ENCODE measurements around the gene RPS6KB2. TPM values are rescaled to one million over a fixed set of nuclear protein-coding genes. Genes with fewer than 3 reads are reported as not detected.
A peak's percentile ranks its signal among the peaks of the same experiment; 100 is the strongest.

The RPS6KB2 gene
- total and polyA plus RNA-seq, 9 of the 15 experiments (the other 6 are each of a cell fraction or from before 2014, with no cell fraction given) = 0.42 to 122 (median 82.6) TPM

- Histone ChIP-seq H3K9ac (ENCODE audit: insufficient read depth in 1 of 2, low read depth in 2 of 2, low read length in 2 of 2) (peak overlapping the region in 1 of 2 experiments; percentile 65; a peak in 1 of 4 replicates), H3K79me2 (ENCODE audit: control insufficient read depth, insufficient read depth, low read length) (peaks cover 34% of the 10 kb centered on the region), H3K9me3 (replicated peaks; ENCODE audit: control insufficient read depth, insufficient read depth, low read depth, low read length) (no peaks in the 10 kb centered on the region), H4K20me1 (replicated peaks; ENCODE audit: control insufficient read depth, insufficient read depth, low read length) (peaks cover 4% of the 10 kb centered on the region; the same call in 1 of the 2 replicates), H3K27me3 (ENCODE audit: control insufficient read depth in 2 of 2, insufficient read depth in 2 of 2, low read length in 2 of 2) (no peaks in the 10 kb centered on the region), H3K9me1 (ENCODE audit: control insufficient read depth, insufficient read depth, low read length) (peaks cover 3% of the 10 kb centered on the region), H3K4me3 (no peak overlapping the region), H3K4me2 (ENCODE audit: insufficient read depth, low read length) (no peak overlapping the region), H2AFZ (ENCODE audit: low read depth, low read length) (no peak overlapping the region), H3K36me3 (ENCODE audit: control insufficient read depth, insufficient read depth, low read length) (peaks cover 68% of the 10 kb centered on the region), H3K4me1 (replicated peaks in 1 of 2; ENCODE audit: control insufficient read depth in 2 of 2, insufficient read depth in 2 of 2, low read length in 2 of 2) (peaks cover 14 to 79% of the 10 kb centered on the region in 2 experiments; a peak in 4 of 5 replicates), H3K27ac (ENCODE audit: extremely low read depth, low read depth, low read length) (no peak overlapping the region)
- ChIA-PET CTCF (ENCODE audit: low intra/inter-chr PET ratio) (no interaction called here), POLR2A (interaction anchor here (0.6 to 1.4 kb wide), 4 partner anchors 13 to 358 kb away, joined by 3 to 5 read pairs (median 4); partner anchors contain the start of gene POLD4)
- 85% methylated on average over 12 of the region's 19 CpGs for WGBS (ENCODE audit: insufficient coverage, low coverage, missing lambda C conversion rate)
- intact Hi-C loops (cut with micrococcal nuclease) (no loop called here), in situ Hi-C loops (cut with MboI) (no loop called here)
- TF ChIP-seq MAFF (IDR thresholded peaks at IDR 0.05; ENCODE audit: low read length) = peak; percentile 14; the same call in 1 of the 2 replicates
- TF ChIP-seq RBFOX2 (IDR thresholded peaks at IDR 0.05; ENCODE audit: low read depth, low read length) = 0 out of 2 replicates have a peak, but pooled peaks have one; percentile 33
- TF ChIP-seq TEAD4 (IDR thresholded peaks at IDR 0.05; ENCODE audit: low read length) = no peak
- TF ChIP-seq TEAD4 (CRISPR knock-in tag; IDR thresholded peaks at IDR 0.05; ENCODE audit: borderline replicate concordance) = no peak
- TF ChIP-seq, protein P1, sequence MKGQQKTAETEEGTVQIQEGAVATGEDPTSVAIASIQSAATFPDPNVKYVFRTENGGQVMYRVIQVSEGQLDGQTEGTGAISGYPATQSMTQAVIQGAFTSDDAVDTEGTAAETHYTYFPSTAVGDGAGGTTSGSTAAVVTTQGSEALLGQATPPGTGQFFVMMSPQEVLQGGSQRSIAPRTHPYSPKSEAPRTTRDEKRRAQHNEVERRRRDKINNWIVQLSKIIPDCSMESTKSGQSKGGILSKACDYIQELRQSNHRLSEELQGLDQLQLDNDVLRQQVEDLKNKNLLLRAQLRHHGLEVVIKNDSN (CRISPR knock-in tag; IDR thresholded peaks at IDR 0.05) = 0 out of 2 replicates have a peak, but pooled peaks have one; percentile 18
- no peak for TF ChIP-seq ZNF174 (CRISPR knock-in tag; IDR thresholded peaks at IDR 0.05)
- no peak for TF ChIP-seq SMARCA4 (IDR thresholded peaks at IDR 0.05)
- no peak for TF ChIP-seq MXI1 (IDR thresholded peaks at IDR 0.05; ENCODE audit: low read depth, low read length)
- TF ChIP-seq SUPT5H (IDR thresholded peaks at IDR 0.05) = no peak
- TF ChIP-seq ZNF277 (CRISPR knock-in tag; IDR thresholded peaks at IDR 0.05; ENCODE audit: borderline replicate concordance) = no peak
- TF ChIP-seq PTBP1 (IDR thresholded peaks at IDR 0.05; ENCODE audit: low read depth, low read length) = no peak
- TF ChIP-seq ZNF316 (IDR thresholded peaks at IDR 0.05) = peak; percentile 72
- TF ChIP-seq L3MBTL2 (IDR thresholded peaks at IDR 0.05) = no peak
- peak; percentile 44; the same call in 1 of the 2 replicates for TF ChIP-seq MAFK (IDR thresholded peaks at IDR 0.05; ENCODE audit: low read length)
- TF ChIP-seq KDM5B (IDR thresholded peaks at IDR 0.05; ENCODE audit: insufficient replicate concordance, low read depth, low read length) = peak; percentile 12
- peak; percentile 27; the same call in 1 of the 2 replicates for TF ChIP-seq POLR2AphosphoS2 (IDR thresholded peaks at IDR 0.05; ENCODE audit: low read length)
- TF ChIP-seq MAX (CRISPR knock-in tag; IDR thresholded peaks at IDR 0.05) = 0 out of 2 replicates have a peak, but pooled peaks have one; percentile 14
- peak; percentile 66; the same call in 1 of the 2 replicates for TF ChIP-seq C11orf30 (IDR thresholded peaks at IDR 0.05; ENCODE audit: low read depth)
- TF ChIP-seq BCOR (IDR thresholded peaks at IDR 0.05) = no peak
- TF ChIP-seq POLR2G (IDR thresholded peaks at IDR 0.05; ENCODE audit: low read depth, low read length) = peak; percentile 65
- no peak for ATAC-seq
- no peak for FAIRE-seq
- BruUV-seq (replicated peaks) = no TSS peak
- peak in 1 of 4 experiments; percentile 10 for DNase-seq (ENCODE audit: extremely low read depth in 1 of 4, low spot score in 3 of 4)
Measured at GRCh38 chr11:67395555-67396258, 32.6 kb upstream of the RPS6KB2 start.

All from K562 (cell line).